Prostate gland (tissue), 2 donors: ENCODE measurements around the gene ABLIM3. TPM values are rescaled to one million over a fixed set of nuclear protein-coding genes. Genes with fewer than 3 reads are reported as not detected.
A peak's percentile ranks its signal among the peaks of the same experiment; 100 is the strongest.

Experiments used
- DNase-seq: peaks from one replicate; pipeline ENCODE4 v3.0.0-alpha.2; 2019; ENCODE audit warnings: low spot score
- H3K27ac ChIP-seq, 2 donors: fragments of 200-600 bp; sonication (generic); 2 replicates each; pipeline ENCODE4 v1.5.1; 2017 to 2019
- H3K27me3 ChIP-seq: fragments of 200-600 bp; sonication (generic); replicated peaks from 2 replicates; pipeline ENCODE4 v1.5.1; 2019; ENCODE audit not compliant: insufficient read depth
- H3K36me3 ChIP-seq, 2 donors: fragments of 200-600 bp; sonication (generic); 1 replicate in 1 of 2; 2 replicates in 1 of 2; pipeline versions ENCODE4 v1.5.1 to v1.8.1; 2017 to 2019
- H3K4me1 ChIP-seq: fragments of 200-600 bp; sonication (generic); replicated peaks from 2 replicates; pipeline ENCODE4 v1.5.1; 2019
- H3K4me3 ChIP-seq, 2 donors: fragments of 200-600 bp; sonication (generic); 2 replicates each; pipeline ENCODE4 v1.5.1; 2017 to 2019
- H3K9me3 ChIP-seq: fragments of 200-600 bp; sonication (generic); 2 replicates; pipeline ENCODE4 v1.5.1; 2017
- POLR2A ChIP-seq: fragments of 450-650 bp; IDR thresholded peaks from one replicate; pipeline ENCODE4 v1.6.1; 2016; ENCODE audit warnings: antibody characterized with exemption, mild to moderate bottlenecking
- POLR2AphosphoS5 ChIP-seq: sonication (generic); formaldehyde crosslinking; IDR thresholded peaks from one replicate; pipeline ENCODE4 v1.6.1; 2017; ENCODE audit warnings: antibody characterized with exemption
- WGBS: methylation state at CpG from one replicate; pipeline ENCODE4 v1.1.5; 2018; 5-methylcytosine and 5-hydroxymethylcytosine counted together
- intact Hi-C: fragments of 100-400 bp; cut with DNase I; formaldehyde crosslinking; loops from one replicate; pipeline ENCODE4 v1.14.2; 2022
- total RNA-seq, 2 donors: library from RNA; depleted of rRNA; stranded (reverse); fragments of >200 nt; gene quantifications; one replicate each; pipeline ENCODE4 v1.1.0, GENCODE V29; 2016
- TF ChIP-seq, protein P1 (sequence below), 4 experiments: fragments of 200-600 bp in 2 of 4; fragments of 450-650 bp in 2 of 4; sonication (generic) in 2 of 4; IDR thresholded peaks; 1 replicate in 3 of 4; 2 replicates in 1 of 4; pipeline ENCODE4 v1.5.1; 2016 to 2019; ENCODE audit warnings: antibody characterized with exemption in 4 of 4, mild to moderate bottlenecking in 2 of 4, moderate library complexity in 2 of 4

ABLIM3 gene
- total RNA-seq, 2 donors from 2014 or later = 9.0 to 11.7 TPM

DNA sequence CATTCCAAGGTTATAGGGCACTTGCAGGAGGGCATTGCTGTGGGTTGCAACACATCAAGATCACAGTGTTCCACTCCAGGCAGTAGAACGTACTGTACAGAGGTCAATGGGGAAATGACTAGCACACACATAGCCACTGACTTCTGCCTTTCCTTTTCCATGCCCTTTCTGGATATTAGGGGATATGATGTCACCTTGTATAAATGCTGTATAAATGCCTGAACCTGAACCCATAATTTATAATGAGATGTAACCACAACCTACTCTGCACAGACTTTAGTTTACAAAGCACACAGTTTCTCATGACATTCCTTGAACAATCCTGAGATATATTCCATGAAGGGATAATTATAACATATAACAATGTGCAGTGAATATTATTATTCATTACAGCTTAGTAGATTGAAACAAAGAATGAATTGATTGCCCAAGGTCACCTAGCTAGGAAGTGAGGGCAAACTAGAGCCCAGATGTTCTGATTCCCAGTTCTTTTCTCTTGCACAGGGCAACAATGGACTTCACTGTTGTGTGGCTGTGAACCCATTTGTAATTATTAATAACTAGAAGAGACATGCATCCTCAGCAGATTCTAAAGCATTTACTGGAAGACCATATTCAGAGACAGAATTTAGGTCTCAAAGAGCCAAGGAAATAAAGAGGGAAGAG is 5.6 kb upstream of the ABLIM3 start:
- H3K36me3 ChIP-seq = no peaks in the 10 kb centered on the region
- no peaks in the 10 kb centered on the region for H3K9me3 ChIP-seq
- intact Hi-C loops = no loop called here
- DNase-seq = no peak
- TF ChIP-seq POLR2AphosphoS5 (no peak), POLR2A (no peak)
- TF ChIP-seq, protein P1, sequence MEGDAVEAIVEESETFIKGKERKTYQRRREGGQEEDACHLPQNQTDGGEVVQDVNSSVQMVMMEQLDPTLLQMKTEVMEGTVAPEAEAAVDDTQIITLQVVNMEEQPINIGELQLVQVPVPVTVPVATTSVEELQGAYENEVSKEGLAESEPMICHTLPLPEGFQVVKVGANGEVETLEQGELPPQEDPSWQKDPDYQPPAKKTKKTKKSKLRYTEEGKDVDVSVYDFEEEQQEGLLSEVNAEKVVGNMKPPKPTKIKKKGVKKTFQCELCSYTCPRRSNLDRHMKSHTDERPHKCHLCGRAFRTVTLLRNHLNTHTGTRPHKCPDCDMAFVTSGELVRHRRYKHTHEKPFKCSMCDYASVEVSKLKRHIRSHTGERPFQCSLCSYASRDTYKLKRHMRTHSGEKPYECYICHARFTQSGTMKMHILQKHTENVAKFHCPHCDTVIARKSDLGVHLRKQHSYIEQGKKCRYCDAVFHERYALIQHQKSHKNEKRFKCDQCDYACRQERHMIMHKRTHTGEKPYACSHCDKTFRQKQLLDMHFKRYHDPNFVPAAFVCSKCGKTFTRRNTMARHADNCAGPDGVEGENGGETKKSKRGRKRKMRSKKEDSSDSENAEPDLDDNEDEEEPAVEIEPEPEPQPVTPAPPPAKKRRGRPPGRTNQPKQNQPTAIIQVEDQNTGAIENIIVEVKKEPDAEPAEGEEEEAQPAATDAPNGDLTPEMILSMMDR (IDR thresholded peaks at IDR 0.05) = no peak
- H3K27ac ChIP-seq = no peak overlapping the region
- no peak overlapping the region for H3K4me3 ChIP-seq
- 84% methylated on average over 1 of the region's 1 CpG for WGBS
- no peaks in the 10 kb centered on the region for H3K4me1 ChIP-seq
- no peaks in the 10 kb centered on the region for H3K27me3 ChIP-seq

DNA sequence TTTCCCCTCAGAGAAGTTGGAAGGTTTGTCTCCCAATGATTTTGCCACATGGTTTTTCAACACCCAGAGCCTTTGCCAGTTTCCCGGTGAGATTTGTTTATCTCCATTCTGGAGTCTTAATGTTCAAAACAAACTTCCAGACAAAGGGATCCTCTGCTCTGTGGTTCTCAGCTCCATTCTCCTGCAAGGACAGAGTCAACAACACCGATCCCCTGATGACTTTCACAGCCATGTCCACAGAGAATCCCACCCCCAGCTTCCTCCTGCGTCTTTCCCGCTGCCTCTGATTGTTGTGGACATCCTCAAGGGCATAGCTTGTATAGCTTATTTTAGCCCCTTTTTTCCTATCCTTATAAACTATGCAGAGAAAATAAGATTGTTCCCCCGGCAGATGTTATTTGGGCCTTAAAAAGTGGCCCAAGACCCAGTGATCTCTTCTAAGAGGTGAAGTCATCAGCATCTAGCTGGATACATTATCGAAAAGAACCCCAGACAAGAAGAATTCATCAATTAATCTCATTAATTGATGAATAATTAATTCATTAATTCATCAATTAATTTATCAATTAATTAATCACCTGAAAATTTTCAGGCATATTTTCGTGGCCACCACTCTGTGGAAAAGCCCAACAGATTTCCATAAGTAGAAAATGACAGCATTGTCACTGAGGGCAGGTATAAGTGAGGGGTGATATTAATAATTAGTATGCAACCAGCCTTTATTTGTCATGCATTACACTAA is 2.9 kb upstream of the ABLIM3 start:
- Histone ChIP-seq H3K36me3 (no peaks in the 10 kb centered on the region), H3K9me3 (no peaks in the 10 kb centered on the region), H3K27ac (no peak overlapping the region), H3K4me3 (no peak overlapping the region), H3K4me1 (no peaks in the 10 kb centered on the region), H3K27me3 (no peaks in the 10 kb centered on the region)
- WGBS = 75% methylated on average over 7 of the region's 7 CpGs
- TF ChIP-seq, protein P1 (IDR thresholded peaks at IDR 0.05) = no peak
- TF ChIP-seq POLR2A = no peak
- no peak for DNase-seq
- intact Hi-C loops = no loop called here

DNA sequence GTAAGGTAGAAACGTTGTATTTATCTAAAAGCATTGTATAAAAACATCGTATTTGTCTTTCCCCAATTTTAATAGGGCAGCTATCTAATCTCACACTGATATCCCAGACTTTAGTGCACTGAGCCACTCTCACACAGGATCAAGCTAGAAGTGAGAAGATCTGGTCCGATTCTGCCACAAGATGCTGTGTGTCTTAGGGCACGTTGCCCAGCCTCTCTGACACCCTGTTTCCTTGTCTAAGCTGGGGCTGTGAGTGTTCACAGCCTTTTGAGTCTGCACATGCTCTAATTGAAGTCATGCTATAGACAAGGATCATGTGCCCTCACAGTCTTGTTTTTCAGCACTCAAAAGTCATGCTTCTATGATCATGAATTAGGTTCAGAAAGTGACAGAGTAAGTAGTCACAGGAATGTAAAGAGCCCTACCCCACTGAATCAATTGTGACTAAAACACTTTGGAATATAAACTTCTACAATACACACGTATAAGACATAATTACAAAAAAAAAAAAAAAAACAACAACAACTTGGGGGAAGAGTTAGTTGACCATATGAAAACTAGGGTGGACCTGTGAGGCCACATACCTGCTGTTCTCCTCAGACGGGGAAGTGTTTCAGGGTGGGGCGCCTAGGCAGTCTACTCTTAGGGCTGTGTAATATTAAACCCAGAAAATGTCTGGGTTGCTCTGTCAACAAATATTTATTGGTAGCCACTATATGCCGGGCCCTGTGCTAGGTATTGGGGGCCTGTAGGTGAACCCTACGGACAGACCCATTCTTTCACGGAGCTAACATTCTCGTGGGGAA is 893 bp upstream of the ABLIM3 start:
- DNase-seq = no peak
- TF ChIP-seq, protein P1 (IDR thresholded peaks at IDR 0.05) = no peak
- TF ChIP-seq POLR2A = no peak
- no peak for TF ChIP-seq POLR2AphosphoS5
- H3K27me3 ChIP-seq = no peaks in the 10 kb centered on the region
- no peaks in the 10 kb centered on the region for H3K9me3 ChIP-seq
- no peaks in the 10 kb centered on the region for H3K4me1 ChIP-seq
- intact Hi-C loops = loop anchor here (2.0 kb wide), 1 partner anchor 88 kb away; no protein-coding TSS in a partner anchor
- H3K36me3 ChIP-seq = no peaks in the 10 kb centered on the region
- 88% methylated on average over 11 of the region's 11 CpGs for WGBS
- H3K4me3 ChIP-seq = no peak overlapping the region
- H3K27ac ChIP-seq = no peak overlapping the region

DNA sequence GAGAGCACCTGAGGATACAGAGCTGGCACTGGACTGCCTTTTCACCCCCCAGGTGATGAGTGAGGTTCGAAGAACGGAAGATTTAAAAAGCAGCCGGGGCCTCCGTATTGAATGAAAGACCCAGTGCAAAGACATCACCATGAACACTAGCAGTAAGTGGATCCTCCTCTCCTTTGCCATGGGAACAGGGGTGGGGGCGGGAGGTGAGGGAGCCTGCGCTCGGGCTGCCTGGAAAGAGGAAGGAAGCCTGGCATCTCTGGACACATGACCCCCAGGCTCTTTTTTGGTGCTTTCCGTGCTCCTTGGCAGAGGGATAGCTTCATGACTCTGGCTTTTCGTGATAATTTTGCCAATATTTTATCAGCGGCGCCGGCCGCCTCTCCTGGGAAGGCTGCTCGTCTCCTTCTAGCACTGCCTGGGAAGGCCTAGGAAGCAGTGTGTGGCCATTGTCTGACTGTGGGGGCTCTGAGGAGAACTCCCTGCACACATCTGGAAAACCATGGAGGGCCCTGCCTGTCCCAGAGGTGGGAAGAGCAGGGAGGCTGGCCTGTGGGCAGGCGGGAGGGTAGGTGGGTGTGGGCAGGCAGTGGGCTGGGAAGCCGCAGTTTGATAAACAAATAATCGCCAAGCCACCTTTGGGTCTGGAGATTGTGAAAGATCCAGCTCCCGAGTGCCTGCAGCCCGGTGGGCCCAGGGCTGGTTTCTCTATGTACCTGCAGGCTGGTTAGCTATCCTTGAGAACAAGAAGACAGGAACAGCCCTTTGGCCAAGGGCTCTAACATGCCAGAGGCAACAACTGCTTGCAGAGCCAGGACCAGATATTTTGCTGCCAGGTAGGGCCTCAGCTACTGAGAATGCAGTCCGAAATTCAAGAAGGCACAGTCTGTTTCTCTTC is 911 bp downstream of the ABLIM3 start:
- intact Hi-C loops = loop anchor here (2.0 kb wide), 1 partner anchor 87 kb away; no protein-coding TSS in a partner anchor
- no peak for TF ChIP-seq POLR2A
- TF ChIP-seq, protein P1 (IDR thresholded peaks at IDR 0.05) = no peak
- no peak for TF ChIP-seq POLR2AphosphoS5
- 57% methylated on average over 20 of the region's 20 CpGs for WGBS
- peak overlapping the region in 1 of 2 donors; percentile 39 for H3K27ac ChIP-seq
- peak overlapping the region; percentile 62 to 65 for H3K4me3 ChIP-seq
- H3K27me3 ChIP-seq = no peaks in the 10 kb centered on the region
- H3K9me3 ChIP-seq = no peaks in the 10 kb centered on the region
- no peak for DNase-seq
- no peaks in the 10 kb centered on the region for H3K36me3 ChIP-seq
- no peaks in the 10 kb centered on the region for H3K4me1 ChIP-seq
